ENCODE data around the gene CCDC192.

CCDC192 gene

DNA sequence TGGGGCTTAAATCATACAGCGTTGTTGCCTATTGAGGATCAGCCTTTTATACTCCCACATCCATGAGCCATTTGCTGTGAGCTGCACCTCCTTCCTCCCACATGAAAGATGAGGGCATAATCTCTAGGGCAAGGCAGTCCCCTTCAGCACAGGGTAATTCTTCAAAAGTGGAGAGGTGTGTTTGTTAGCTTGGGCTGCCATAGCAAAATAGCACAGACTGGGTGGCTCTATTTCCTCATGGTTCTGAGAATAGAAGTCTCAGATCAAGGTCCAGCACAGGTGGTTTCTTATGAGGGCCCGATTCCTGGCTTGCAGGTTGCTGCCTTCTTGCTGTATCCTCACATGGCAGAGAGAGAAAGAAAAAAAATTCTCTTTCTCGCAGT lies 258.6 kb downstream of the CCDC192 start:
- no peak for DNase-seq

DNA sequence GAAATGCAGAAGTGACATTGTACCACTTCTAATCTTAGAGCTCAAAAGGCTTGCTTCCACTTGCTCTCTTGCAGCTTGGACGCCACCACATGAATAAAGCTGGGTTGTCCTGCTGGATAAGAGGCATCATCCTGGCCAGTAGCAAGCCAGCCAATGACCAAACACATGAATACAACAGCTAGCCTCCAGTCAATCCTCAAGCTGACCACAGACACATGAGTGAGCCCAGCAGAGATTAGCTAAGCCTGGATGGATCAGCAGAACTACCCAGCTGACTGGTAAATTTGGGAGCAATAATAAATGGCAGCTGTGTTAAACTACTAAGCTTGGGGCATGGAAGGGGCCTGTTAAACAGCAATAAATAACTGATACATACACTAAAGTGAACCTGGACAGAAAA lies 259.3 kb downstream of the CCDC192 start:
- DNase-seq: no peak

DNA sequence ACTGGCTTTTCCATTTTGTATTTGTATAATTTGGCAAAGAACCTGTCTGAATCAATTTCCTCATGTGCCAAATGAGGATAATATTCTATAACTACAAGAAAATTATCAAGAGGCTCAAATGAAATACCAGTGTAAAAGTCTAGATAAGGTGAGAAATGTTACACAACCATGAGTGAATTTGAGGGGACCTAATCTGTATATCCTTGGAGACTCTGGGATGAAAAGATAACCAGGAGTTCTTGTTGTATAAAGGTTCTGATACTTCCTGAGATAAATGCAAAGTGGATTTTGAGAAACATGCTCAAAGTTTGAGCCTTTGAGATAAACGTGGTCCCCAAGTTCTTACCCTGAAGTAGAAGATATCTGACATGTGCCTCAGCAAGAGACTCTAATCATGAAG lies 260.0 kb downstream of the CCDC192 start:
- DNase-seq: no peak

DNA sequence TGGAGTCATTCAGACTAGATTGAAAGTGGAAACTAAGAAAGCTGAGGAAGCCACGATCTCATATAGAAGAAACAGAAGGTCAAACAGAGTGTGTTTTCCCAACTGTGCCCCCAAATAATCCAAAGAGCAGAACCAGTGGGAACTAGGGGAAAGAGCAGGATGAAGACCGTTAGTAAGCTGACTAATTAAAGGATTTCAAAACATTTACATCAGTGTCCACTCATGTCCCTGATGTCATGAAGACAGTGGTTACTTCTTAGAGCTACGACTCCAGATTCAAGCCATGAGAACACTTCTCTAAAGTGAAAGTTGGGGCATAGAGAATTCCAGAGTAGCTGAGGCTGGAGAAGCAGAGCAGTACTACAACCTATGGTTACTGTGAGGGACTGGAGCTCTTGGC lies 260.7 kb downstream of the CCDC192 start:
- DNase-seq: no peak

DNA sequence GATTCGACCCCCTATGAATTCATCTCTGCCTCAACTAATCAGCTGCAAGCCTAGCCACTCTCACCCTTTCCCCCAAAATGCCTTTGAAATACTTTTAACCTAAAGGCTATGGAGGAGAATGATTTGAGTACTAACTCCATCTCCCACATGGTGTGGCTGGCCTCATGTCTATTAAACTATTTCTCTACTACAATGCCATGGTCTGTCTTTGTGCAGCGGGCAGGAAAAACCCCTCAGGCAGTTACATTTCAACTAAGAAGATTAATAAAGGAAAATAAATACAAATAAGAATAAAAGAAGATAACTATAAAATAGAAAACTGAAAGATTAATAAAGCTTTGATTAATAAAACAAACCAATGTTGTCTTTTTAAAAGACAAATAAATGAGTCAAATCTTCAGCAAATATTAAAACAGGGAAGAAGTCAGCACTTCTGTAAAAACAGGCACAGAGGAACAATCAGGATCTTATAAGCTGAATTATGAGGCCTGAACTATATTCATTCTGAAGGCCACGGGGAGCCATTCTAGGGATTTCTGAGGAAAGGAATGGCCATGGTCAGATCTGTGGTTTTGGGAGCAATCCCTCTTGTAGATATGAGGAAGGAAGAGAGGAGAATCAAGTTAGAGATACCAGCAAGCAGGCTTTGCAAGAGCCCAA lies 264.3 kb downstream of the CCDC192 start:
- no peak for DNase-seq

DNA sequence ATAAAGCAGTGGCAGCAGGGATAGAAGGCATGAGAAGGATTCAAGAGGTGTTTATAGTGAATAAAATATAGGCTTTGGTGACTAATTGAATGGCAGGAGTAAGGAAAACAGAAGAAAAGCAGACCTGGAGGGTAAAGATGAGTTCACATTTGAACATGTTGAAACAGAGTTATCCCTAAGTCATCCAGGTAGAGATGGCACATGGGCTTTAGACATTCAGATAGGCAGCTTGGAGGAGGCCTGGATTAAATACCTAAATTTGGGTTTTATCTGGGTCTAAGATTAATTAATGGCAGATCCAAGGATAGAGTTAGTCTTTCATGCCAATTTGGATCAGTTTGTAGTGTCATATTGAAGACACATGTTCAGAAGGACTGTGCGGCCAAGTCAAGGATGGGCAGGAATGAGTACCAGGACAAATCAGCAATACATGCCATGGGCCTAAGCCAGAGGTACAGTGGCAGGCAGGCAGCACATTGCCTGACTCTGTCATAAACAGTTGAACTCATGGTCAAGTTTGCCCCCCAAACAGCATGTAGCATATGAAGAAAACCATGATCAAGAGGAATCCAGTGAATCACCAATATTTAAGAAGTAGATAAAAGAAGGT lies 264.9 kb downstream of the CCDC192 start:
- DNase-seq: no peak

DNA sequence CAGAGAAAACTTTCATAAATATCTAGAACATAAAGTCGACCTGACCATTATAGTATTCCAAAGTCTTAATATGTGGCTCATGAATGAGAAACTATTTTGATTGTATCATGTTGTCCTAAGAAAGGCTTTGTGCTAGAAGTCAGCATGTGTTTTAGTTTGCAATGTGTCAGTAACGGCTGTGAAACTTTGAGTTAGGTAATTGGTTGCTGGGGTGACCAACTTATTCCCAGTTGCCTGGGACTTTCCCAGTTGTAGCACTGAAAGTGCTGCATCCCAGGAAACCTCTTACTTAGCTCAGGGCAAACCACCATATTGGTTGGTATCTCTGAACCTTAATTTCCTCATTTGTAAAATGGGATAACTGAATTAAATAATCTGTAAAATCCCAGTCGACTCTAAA lies 265.8 kb downstream of the CCDC192 start:
- DNase-seq: no peak

DNA sequence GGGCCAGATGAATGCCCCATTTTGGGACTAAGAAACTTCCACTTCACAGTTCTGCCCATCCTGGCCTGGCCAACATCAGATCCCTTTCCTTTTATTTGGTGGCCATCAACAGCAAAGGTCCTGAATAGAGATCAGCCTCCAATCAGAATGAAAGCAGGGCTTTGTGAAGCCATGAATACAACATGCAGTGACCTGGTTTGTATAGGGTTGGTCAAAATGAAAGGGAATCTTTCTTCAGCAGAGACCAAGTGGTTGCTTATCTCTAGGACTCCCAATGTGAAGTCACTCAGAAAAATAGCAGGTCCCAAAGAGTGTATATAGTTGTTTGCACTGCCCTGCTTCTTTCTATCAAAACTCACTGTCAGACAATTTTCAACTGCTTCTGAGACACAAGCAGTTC lies 266.5 kb downstream of the CCDC192 start:
- DNase-seq: no peak

DNA sequence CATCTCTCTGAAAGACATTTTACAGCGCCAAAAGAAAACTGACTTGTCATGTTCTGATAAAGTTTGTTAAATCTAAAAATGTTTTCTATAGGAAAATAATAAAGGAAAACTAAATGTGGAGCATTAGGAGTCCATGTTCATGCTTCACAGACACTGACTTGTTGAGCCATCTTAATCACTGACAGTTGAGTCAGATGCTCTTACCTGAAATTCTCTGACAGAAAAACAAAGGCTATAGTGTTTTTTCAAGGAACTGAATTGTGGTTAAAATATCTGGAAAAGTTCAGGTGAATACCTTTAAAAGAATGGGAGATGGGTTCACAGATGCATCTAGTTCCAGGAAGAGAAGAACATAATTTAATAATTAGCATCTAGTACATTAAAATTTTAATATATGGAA lies 266.9 kb downstream of the CCDC192 start:
- no peak for DNase-seq

DNA sequence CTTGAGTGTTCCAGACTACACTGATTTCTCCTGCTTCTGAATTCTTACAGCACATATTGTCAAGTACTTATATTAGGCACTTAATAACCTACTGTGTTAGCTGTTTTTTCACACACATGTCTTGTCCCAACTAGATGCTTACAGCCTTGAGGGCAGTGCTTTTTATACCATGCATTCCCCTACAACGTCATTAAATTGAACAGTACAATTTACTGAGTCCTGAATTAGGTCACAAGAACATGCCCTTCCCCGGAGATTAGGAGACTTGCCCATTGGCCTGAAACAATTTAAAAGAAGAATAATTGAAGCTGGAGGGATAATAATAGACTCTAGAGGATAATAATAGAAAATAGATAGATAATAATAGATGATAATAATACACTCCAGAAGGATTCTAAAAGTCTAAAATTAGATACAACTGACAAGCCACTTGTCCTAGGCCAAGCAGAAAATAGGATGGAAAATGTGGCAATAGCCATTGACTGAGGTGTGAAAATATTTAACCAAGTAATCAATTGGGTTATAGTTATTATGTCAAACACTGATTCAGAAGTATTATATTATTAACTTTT lies 267.7 kb downstream of the CCDC192 start:
- no peak for DNase-seq

DNA sequence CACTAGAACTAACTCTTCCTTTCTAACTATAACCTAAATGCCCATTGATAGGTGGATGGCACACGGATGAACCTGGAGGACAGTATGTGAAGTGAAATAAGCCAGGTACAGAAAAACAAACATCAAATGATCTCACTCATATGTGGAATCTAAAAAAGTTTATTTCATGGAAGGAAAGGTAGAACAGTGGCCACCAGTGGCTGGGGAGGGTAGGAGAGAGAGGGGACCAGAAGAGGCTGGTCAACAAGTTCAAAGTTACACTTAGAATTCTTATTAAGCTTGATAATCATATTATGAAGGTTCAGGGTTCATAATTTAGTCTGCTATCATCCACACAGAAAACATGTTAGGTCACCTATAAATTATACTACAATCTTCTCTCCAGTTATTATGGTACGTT lies 272.8 kb downstream of the CCDC192 start:
- DNase-seq: no peak

DNA sequence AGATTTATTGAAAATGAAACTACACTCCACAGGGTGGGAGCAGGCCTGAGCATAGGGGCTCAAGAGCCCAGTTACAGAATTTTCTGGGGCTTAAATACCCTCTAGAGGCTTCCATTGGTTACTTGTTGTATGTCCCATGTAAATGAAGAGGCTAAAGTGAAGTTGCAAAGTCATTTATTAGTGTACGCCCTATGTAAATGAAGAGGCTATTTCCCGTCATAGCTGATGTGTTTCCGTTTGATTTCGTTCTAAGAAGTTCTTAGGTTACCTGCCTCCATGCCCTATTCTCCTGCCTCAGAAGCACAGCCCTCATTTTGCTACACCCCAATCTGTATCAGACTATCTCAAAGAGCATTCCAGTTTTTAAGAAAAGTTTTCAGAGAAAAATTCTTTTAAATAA lies 273.3 kb downstream of the CCDC192 start:
- DNase-seq: no peak

DNA sequence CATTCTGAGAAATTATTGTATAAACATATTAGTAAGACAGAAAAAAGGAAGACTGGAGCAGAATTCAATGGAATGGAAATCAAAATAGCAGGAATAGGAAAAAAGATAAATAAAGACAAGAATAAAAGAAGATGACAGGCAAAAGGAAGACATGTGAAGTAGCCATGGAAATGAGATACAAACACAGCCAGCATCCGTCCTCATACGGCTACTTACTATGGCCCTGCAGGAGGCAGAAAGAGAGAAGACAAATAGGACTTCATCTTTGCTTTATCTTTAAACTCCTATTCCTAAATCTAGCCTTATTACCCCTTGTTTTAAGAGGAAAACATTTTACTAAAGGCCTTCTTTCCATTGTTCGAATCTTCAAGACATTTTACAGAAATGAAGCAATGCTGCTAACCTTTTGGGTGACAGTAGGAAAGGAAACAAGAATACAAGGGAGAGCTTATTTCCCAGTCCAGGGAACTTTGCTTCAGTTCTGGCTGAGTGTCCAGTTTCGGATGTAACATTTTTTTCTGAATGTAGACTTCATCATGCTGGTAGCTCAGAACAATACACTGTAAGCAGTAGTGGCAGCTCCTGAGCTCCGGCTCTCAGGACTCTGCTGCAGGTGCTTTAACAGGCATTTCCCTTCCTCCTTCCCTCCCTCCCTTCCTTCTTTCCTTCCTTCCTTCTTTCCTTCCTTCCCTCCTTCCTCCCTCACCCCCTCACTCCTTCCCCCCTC lies 274.0 kb downstream of the CCDC192 start:
- DNase-seq: no peak

DNA sequence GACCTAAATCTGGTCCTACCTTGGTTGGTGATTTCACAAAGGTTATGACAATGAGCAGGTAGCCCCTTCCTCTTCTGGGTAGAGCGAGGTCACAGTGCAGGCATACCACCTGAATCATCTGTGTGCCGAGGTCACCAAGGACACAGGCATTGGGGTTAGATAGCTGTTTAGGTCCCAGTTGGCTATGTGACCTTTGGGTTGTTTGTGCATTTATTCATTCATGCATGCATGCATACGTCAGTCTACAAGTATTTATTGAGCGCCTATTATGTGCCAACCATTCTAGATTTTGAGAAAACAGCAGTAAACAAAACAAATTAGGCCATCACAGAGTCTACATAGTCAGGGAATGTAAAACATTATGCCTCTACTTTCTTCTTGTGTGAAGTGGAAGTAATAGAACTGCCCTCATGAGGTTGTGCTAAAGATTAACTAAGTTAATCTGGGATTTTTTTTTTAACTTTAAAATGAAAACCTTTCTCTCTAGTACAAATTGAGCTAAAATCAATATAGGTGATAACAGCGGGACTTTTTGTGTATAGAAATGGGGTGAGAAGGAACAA lies 275.6 kb downstream of the CCDC192 start:
- DNase-seq: no peak

DNA sequence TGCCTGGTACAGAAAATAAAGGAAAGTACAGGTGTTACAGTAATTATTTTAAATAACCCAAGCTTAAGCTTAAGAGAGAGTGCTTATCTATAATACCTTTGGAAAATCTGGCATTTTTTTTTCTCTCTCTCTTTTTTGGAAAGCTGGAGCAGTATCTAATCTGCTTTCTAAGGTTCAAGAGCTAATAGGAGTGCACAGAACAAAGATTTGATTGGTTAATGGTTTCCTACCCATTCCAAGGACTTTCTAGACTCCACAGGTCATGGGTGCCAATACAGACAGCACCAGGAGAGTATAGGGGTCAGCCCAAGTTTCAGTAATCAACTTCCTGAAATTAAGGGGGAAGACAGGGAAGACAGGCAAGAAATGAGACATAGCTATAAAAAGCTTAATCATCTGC lies 276.3 kb downstream of the CCDC192 start:
- DNase-seq: no peak

DNA sequence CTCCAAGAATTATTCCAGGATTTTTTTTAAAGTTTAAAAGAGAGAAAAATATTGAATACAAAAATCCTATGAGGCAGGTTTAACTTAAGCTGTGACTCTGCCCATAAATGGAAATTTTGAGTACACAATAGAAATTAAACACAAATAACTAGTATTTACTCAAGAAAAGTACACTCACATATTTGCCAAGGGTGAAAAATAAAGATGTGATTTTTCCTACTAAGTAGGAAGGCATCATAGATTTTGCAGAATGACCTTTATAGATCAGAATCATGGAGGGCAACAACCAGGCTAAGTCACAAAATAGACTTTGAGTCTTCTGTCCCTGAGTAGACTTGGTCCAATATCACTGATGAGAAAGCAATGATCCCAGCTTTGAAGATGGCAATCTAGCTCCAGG lies 277.7 kb downstream of the CCDC192 start:
- DNase-seq: no peak

DNA sequence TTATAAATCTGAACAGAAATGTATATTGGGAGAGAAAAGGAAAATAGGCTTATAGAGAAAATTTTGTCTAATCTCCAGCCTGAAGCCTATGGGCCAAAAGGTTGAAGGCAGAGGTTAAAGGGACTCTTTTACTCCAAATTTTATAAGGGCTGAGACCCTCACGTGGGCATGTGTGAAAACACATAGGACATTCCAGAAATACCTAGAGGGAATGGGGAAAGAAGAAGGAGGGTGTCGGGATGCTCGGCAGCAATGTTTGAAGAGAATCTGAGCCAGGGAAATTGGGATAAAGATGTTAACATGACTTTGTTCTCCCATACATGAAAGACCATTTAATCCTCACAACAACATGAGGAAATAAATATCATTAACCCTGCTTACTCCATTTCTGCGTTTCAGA lies 278.3 kb downstream of the CCDC192 start:
- no peak for DNase-seq

DNA sequence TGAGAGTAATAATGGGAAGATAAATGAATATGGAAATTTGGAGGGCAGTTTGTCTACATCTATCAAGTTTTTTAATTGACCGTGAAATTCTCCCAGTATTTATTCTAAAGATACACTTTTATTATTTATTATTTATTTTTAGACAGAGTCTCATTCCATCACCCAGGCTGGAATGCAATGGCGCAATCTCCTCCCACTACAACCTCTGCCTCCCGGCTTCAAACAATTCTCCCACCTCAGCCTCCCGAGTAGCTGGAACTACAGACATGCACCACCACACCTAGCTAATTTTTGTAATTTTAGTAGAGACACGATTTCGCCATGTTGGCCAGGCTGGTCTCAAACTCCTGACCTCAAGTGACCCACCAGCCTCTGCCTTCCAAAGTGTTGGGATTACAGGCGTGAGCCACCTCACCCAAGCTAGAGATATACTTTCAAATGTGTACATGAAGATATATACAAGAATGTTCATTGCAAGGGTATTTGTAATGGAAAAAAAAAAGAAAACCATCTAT lies 282.7 kb downstream of the CCDC192 start:
- DNase-seq: no peak

DNA sequence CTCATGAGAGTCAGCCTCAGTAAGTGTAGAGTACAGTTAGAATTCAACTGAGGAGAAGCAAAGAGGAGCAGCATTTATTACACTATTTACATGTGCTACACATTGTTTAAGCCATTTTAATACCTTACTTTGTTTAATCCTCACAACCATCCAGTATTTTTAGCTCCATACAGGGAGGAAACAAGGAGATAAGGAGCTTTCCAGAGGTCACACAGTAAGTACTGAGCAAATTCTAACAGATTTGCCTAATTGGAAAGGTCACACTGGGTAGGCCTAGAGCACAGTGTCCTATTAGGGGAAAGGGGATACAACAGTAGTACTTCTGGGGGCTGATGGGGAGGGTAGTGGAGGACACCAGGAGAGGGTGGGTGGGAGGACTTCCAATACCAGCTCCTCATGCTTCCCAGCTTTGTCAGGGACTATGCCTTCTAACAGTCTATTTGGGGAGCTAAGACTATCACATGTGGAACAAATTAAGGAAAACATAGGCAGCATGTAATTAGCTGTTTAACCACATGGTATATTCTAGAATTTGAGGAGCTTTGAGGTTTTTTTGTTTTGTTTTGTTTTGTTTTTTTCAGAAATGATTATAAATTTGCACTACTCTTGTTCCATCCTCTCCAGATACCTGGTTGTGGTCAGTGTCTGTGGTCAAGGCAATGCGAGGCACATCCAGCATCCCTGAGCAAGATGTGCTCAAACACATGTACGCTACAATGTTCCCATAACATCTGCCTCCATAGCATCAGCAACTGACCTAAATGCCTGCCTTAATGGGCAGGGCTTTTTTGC lies 284.4 kb downstream of the CCDC192 start:
- no peak for DNase-seq

DNA sequence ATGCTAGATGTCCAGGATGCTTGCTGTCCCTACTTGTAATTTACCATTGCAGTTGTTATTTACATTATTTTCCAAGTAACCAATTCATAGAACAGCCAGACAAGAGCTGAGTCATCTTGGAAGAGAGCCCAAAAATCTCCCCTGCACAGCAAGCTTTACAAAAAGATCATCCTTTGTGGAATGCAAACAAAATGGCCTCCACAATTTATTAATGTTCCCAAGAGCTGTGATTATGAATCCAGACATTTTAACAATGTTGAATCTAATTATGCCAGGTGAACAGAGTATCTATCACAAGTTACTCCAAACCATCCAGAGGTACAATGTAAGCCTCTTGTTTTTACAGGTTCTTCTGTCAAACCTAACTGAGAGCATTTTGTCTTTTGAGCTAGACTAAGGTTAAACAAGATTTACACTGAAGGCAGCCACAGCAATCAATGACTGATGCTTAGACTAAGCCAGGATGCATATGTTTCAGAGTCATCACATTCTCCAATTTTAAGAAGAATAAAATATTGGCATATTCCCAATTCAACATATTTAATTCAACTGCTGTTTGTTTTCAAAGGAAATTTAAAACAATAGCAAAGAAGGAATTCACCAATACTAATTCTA lies 285.1 kb downstream of the CCDC192 start:
- DNase-seq: no peak

All from CD4-positive, alpha-beta T cell treated with Interferon gamma for 1 hour (primary cell).